Mammary epithelial cell (primary cell): ENCODE measurements around the gene PLD2.

ENCODE experiments used
- EZH2 ChIP-seq: IDR thresholded peaks from 2 replicates; pipeline ENCODE4 v1.6.1; 2012; ENCODE audit warnings: low read length, inconsistent platforms, borderline replicate concordance
- TF ChIP-seq, protein P1 (sequence below), 2 donors: IDR thresholded peaks in 1 of 2; conservative IDR thresholded peaks in 1 of 2; 2 replicates each; pipeline ENCODE4 v1.5.1; 2011 to 2012; ENCODE audit warnings: inconsistent platforms in 2 of 2, low read length in 2 of 2, mild to moderate bottlenecking in 2 of 2, control low read depth in 1 of 2, low read depth in 1 of 2; ENCODE audit not compliant: insufficient read depth in 1 of 2; ENCODE audit errors: extremely low read depth in 1 of 2

DNA sequence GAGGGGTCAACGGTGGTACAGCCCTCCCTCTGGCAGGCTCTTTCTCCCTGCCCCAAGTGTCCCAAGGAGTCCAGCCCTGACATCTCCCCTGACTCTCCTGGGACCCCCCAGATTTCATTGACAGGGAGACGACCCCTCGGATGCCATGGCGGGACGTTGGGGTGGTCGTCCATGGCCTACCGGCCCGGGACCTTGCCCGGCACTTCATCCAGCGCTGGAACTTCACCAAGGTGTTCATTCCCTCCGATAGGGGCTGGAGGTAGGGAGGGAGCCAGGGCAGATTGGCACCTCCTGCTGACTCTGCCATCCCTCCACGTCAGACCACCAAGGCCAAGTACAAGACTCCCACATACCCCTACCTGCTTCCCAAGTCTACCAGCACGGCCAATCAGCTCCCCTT is 9.9 kb downstream of the PLD2 start:
- TF ChIP-seq, protein P1, sequence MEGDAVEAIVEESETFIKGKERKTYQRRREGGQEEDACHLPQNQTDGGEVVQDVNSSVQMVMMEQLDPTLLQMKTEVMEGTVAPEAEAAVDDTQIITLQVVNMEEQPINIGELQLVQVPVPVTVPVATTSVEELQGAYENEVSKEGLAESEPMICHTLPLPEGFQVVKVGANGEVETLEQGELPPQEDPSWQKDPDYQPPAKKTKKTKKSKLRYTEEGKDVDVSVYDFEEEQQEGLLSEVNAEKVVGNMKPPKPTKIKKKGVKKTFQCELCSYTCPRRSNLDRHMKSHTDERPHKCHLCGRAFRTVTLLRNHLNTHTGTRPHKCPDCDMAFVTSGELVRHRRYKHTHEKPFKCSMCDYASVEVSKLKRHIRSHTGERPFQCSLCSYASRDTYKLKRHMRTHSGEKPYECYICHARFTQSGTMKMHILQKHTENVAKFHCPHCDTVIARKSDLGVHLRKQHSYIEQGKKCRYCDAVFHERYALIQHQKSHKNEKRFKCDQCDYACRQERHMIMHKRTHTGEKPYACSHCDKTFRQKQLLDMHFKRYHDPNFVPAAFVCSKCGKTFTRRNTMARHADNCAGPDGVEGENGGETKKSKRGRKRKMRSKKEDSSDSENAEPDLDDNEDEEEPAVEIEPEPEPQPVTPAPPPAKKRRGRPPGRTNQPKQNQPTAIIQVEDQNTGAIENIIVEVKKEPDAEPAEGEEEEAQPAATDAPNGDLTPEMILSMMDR (conservative IDR thresholded peaks at IDR 0.05 in 1 of 2, IDR thresholded peaks at IDR 0.05 in 1 of 2; ENCODE audit: extremely low read depth in 1 of 2, insufficient read depth in 1 of 2, low read depth in 1 of 2, low read length in 2 of 2): no peak
- no peak for TF ChIP-seq EZH2
